Spleen (tissue), 7 donors: ENCODE measurements around the gene MYO1B.

Source experiments
- CTCF ChIP-seq, 11 experiments: fragments of 200-600 bp in 7 of 11; fragments of 450-650 bp in 4 of 11; sonication (generic) in 4 of 11; IDR thresholded peaks in 8 of 11; conservative IDR thresholded peaks in 3 of 11; 1 replicate in 7 of 11; 2 replicates in 4 of 11; pipeline versions ENCODE4 v1.4.0 to v1.8.0; 2016 to 2021; ENCODE audit warnings: antibody characterized with exemption in 11 of 11, inconsistent platforms in 4 of 11, mild to moderate bottlenecking in 1 of 11
- POLR2A ChIP-seq, 3 donors: fragments of 450-650 bp; IDR thresholded peaks; one replicate each; pipeline ENCODE4 v1.5.1; 2017; ENCODE audit warnings: antibody characterized with exemption in 3 of 3, mild to moderate bottlenecking in 1 of 3
- POLR2AphosphoS5 ChIP-seq, 3 donors: sonication (generic); formaldehyde crosslinking; IDR thresholded peaks; one replicate each; pipeline ENCODE4 v1.5.1; 2017; ENCODE audit warnings: antibody characterized with exemption in 3 of 3
- donor health status: DM: no; HTN: no; CAD: no; lungs with moderate emphysema.
- donor health status: DM: no; HTN: no; CAD: no.
- donor health status: DM: no; HTN: no; CAD: no.

- no peak for TF ChIP-seq POLR2A (IDR thresholded peaks at IDR 0.05)
- TF ChIP-seq CTCF (IDR thresholded peaks at IDR 0.05 in 8 of 11, conservative IDR thresholded peaks at IDR 0.05 in 3 of 11) = no peak
- no peak for TF ChIP-seq POLR2AphosphoS5 (IDR thresholded peaks at IDR 0.05)
Measured at GRCh38 chr2:191202209-191202721, 42.9 kb upstream of the MYO1B start.
